Dedifferentiated amniotic fluid mesenchymal stem cell (primary cell): Measurements from ENCODE around the gene PLK5.

ENCODE experiments used
- DNase-seq: peaks from one replicate; pipeline ENCODE4 v3.0.0-alpha.2; 2016; ENCODE audit errors: extremely low spot score

The PLK5 gene

DNA sequence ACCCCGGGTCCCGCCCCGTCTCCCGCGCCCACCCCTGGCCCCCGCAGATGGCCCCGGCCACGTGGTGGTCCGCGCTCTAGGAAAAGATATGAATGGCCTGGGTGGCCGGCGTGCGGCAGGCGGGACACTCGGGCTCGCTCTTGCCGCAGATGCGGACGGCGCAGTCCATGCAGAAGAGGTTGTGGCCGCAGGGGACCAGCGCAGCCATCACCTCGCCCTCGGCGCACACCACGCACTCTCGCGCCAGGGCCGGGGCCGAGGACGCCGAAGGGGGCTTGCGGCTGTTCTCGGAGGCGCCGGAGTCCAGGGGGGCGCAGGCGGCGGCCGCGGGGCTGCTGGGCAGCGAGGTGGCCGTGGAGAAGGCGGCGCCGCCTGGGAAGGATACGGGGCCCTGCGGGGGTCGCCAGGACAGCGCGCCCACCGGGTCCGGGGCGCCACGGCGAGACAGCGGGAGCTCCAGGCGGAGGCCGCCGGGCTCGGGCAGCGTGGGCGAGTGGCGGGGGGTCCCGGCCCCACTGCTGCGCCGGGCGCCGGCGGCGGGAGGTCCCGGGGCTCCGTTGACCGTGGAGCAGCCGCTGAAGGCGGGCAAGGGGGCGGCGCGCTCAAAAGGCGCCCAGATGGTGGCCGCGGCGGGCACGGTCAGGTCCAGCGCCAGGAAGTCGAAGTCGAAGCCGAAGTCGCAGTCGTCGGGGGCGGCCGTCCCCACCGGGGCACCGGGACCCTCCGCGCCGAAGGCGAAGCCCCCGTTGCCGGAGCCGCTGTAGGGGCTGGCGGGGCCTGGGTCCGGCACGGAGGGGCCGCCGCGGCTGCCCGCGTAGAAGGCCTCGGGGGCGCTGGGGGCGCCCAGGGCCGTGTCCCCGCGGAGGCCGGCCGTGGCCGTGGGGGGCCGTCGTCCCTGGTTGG is 31.9 kb downstream of the PLK5 start:
- no peak for DNase-seq

DNA sequence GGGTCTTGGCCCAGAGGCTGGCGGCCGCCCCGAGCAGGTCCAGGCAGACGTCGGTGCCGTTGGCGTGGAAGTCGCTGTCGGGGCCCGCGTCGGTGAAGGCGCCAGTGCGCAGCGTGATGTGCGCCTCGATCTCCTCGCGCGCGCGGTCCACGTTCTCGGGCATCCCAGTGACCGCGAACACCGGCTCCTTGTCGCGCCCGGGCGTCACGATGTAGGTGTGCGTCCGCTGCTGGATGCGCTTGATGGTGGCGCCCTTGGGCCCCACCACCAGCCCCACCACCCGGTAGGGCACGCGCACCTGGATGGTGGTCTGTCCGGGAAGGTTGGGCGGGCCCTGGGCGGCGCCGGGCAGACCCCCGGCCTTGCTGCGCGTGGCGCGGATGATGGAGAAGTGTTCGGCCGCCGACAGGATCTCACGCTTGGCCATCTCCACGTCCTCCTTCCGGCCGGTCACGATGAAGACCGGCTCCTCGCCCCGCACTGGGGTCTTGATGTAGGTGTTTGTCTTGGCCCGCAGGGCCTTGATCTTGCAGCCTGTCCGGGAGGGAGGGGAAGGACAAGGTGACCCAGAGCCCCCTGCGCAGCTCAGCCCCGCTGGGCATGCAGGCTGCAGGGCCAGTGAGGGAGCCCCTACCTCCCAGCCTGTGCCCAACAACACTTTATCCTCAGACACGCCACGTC is 32.7 kb downstream of the PLK5 start:
- no peak for DNase-seq

- no peak for DNase-seq
Observed at GRCh38 chr19:1558552-1558951, 34.7 kb downstream of the PLK5 start.

DNA sequence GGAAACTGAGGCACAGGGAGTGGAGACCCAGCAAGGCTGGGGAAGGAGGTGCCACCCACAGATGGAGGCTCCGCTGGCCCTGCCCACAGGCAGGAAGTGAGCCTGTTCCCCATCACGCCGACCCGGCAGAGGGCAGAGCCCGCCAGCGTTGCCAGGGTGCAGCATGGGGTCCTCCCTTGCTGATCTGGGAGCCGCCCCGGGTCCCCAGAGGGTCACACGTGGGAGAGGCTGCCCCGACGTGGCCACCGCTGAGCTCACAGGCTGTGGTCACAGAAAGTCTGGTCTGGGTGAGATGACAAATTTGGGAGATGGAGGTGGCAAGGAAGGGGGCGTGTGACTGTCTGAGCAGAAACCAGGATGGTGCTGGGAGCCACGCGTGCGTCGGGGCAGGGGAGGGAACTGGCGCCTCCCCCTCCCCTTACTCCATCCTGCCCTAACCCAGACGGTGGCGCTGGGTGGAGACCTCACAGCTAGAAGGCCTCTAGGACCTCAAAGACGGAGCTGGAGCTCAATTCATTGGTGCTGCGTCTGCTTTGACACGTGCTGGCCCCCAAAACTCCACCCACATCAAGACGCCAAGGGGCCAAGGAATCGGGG is 36.5 kb downstream of the PLK5 start:
- no peak for DNase-seq

- DNase-seq: no peak
Observed at GRCh38 chr19:1561236-1561842, 37.5 kb downstream of the PLK5 start.

GRCh38 chr19:1563251-1563650 is 39.4 kb downstream of the PLK5 start:
- no peak for DNase-seq

DNA sequence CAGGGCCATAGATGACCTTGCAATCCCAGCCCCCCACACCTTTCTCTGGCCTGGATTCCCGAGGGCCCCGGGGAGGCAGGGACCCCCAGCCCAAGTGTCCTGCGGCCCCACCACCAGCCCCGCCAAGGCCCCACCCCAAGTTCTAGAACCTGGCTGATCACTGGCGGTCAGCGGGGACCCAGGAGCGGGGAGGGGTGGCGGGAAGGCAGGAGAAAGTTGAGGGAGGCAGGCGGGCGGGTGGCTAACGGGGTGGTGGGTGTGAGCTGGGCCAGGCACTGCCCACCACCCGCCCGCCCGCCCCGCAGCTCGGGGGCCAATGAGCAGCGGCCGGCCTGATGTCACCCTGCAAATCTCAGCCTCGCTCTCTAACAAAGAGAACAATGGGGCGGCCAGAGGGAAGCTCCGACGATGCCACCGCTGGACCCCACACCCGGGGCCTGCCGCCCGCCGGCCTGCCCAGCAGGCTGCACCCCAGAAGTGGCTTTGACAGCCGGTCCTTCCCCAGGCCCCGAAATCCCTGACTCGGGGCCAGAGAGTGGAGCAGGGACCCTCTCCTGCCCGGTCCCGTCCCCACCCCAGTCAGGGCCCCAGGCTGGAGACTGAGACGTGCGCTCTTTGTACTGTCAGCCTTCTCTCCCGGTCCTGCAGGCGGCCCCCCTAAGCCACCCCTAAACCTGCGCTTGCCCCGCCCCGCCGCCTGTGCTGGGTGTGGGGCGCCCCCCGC is 42.7 kb downstream of the PLK5 start:
- DNase-seq: peak; percentile 69

- DNase-seq: no peak
Observed at GRCh38 chr19:1567116-1567847, 43.4 kb downstream of the PLK5 start.

DNA sequence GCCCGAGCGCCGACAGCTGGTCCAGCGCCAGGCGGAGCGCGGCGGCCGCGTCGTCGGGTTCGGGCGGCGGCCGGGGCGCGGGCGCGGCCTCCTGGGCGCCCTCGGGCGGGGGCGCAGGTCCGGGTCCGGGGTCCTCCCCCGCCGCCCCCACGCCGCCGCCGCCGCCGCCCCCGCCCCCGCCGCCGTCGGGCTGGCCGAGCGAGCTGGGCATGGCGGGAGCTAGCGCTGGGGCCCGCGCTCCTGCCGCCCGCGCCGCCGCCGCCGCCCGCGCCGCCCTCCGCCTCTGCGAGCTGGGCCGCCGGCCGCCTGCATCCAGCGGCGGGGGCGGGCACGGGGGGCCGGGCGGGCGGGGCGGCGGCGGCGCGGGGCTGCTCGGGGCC is 44.0 kb downstream of the PLK5 start:
- no peak for DNase-seq

DNA sequence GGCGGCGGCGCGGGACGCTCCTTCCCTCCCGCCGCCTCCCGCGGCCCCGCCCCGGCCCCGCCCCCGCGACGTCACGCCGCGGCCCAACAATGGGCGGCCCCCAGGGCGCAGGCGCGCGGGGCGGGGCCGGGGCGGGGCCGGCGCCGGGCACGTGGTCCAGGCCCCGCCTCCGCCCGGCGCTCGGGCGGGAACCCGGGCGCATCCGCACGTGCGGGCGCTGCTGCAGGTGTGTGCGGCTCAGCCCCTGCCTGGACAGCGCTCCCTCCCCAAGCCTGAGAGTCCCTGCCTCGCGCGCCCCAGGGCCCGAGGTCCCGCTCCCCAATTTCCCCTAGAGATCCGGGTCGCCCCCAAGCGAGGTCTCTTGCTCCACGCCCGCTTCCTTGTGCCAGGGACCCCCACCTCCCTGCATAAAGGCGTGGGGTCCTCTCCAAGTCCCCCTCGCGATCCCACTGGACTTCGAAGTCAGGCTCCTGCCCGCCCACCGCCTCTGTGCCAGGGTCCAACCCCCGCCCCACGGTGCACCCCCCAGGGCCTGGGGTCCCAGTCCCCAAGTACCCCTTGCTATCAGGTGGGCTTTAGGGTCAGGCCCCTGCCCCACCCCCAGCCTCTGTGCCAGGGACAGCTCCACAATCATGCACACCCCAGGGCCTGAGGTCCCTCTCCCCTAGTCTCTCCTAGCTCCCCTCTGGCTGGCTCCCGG is 44.6 kb downstream of the PLK5 start, which contains the start of gene MEX3D:
Gene MEX3D, minus strand, starts transcription at position 6 of the 700 bp plus-strand sequence. CDS start 267 bp downstream, outside the sequence.
- DNase-seq: peak; percentile 29

DNA sequence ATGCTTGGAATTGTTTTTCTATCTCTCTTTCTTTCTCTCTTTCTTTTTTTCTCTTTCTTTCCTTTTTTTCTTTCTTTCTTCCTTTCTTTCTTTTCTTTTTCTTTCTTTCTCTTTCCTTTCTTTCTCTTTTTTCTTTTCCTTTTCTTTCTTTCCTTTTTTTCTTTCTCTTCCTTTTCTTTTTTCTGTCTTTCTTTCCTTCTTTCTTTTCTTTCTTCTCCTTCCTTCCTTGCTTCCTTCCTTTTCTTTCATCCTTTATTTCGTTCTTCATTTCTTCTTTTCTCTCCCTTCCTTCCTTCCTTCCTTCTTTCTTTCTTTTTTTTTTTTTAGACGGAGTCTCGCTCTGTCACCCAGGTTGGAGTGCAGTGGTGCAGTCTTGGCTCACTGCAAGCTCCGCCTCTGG is 46.1 kb downstream of the PLK5 start:
- DNase-seq: no peak

GRCh38 chr19:1570836-1571235 is 47.0 kb downstream of the PLK5 start:
- DNase-seq: no peak

GRCh38 chr19:1571358-1571757 is 47.5 kb downstream of the PLK5 start:
- DNase-seq: no peak

DNA sequence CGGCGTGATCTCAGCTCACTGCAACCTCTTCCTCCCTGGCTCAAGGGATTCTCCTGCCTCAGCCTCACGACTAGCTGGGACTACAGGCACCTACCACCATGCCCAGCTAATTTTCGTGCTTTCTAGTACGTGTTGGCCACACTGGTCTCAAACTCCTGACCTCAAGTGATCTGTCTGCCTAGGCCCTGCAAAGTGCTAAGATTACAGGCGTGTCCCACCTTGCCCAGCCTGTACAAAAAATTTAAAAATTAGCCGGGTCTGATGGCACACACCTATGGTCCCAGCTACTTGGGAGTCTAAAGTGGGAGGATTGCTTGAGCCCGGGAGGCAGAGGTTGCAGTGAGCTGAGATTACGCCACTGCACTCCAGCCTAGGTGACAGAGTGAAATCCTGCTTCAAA is 48.9 kb downstream of the PLK5 start:
- no peak for DNase-seq

DNA sequence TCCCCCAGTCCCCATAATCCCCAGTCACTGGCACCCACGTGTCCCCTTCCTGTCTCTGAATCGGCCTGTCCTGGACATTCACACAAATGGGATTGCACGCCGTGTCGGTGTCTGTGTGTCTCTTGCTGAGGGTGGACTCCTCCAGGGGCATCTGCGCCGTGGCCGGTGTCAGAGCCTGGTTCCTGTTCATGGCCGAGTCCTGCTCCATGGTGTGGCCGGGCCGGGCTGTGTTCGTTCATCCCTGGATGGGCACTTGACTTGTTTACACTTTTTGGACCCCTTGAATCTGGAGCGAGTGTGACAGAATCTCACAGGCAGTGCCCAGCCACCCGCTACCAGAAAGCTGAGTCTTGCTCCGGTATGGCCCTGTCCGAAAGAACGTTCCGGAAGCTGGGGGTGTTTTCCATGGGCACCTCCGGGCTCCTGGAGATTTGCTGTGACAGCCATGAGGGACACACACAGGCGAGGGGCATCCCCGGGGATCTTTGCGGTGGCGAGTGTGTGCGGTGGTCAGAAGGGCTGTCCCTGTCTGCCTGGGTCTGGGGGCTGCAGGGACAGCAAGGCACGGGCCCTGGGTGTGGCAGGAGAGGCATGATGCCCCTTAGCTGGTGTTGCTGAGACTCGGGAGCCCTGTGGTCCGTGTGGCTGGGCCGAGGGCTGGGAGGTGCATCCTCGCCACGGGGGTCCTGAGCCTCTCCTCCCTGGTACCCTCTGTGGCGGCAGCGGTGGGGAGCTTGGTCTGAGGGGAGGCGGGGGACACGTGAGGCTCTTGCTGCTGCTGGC is 50.7 kb downstream of the PLK5 start:
- DNase-seq: no peak

- no peak for DNase-seq
Observed at GRCh38 chr19:1575323-1576241, 51.7 kb downstream of the PLK5 start.

DNA sequence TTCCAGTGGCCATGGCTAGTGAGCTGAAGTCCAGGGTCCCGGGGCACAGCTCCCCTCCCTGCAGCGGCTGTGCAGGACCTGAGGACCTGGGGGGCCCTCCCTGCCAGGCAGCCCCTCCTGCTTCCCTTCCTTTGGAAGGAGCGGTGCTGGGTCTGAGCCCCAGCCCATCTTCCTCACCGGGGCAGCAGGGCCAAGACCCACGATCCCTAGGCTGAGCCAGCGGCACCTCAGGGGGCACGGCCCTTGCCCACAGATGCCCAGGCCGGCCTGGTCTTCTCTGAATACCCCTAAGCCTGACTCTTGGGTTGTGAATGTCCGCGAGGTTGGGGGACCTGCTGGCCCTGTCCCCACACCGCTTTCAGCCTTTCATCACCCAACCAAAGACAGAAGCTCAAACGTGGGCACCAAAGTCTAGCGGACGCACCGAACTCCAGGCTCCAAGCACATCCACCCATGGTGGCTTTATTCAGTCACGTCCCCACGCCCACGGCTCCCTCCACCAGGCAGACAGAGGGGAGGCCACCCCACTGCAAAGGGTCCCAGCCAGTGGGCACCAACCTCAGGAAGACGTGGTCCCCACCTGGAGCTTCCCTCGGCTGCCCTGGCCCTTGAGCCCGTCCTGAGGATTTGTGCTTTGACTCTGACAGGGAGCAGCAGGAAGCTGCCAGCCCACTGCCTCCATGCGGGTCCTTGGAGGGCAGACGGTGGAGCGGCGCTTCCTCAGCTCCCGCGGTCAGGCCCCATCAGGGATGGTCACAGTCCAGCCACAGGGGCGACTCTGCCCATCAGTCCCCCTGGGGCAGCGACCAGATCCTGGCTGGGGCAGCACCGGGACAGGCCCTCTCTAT is 52.6 kb downstream of the PLK5 start:
- DNase-seq: no peak
